ENCODE data around the gene SYT2.

SYT2 gene

DNA sequence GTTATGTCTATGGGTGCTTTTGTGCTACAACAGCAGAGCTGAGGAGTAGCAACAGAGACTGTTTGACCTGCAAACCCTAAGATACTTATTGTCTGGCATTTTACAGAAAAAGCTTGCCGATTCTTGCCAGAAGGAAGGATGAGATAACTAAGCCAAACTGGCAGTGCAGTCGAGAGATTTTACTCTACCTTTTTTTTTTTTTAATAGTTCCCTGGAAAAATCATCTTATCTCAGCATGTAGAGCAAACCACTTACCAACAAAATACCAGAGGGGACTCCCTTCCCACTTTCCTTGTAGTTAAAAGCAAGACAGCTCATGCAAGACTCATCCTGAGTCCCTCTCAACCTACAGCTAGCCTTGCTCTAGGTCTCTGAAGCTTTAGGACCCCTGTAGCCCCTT lies 132.9 kb downstream of the SYT2 start:
- Histone ChIP-seq H3K4me3 (ENCODE audit: low read length) (no peak overlapping the region), H3K79me2 (ENCODE audit: control insufficient read depth, low read length) (no peaks in the 10 kb centered on the region), H3K36me3 (ENCODE audit: control insufficient read depth, low read length) (no peaks in the 10 kb centered on the region), H3K27me3 (ENCODE audit: control insufficient read depth, low read length) (no peaks in the 10 kb centered on the region), H3K27ac (ENCODE audit: low read depth, low read length) (no peak overlapping the region), H3K4me1 (ENCODE audit: control insufficient read depth, low read length) (no peaks in the 10 kb centered on the region), H3F3A (ENCODE audit: control insufficient read depth, insufficient read depth) (no peaks in the 10 kb centered on the region), H3K9me3 (ENCODE audit: control insufficient read depth, insufficient read depth, low read length) (no peaks in the 10 kb centered on the region), H3K9me2 (replicated peaks; ENCODE audit: control insufficient read depth, low read length) (no peaks in the 10 kb centered on the region), H3K4me2 (ENCODE audit: low read length) (no peak overlapping the region), H4K20me1 (ENCODE audit: control insufficient read depth, insufficient read depth, low read depth, low read length) (no peaks in the 10 kb centered on the region; the same call in 1 of the 2 replicates)
- TF ChIP-seq EZH2phosphoT487 (IDR thresholded peaks at IDR 0.05; ENCODE audit: borderline replicate concordance, low read length): no peak
- TF ChIP-seq, protein P1, sequence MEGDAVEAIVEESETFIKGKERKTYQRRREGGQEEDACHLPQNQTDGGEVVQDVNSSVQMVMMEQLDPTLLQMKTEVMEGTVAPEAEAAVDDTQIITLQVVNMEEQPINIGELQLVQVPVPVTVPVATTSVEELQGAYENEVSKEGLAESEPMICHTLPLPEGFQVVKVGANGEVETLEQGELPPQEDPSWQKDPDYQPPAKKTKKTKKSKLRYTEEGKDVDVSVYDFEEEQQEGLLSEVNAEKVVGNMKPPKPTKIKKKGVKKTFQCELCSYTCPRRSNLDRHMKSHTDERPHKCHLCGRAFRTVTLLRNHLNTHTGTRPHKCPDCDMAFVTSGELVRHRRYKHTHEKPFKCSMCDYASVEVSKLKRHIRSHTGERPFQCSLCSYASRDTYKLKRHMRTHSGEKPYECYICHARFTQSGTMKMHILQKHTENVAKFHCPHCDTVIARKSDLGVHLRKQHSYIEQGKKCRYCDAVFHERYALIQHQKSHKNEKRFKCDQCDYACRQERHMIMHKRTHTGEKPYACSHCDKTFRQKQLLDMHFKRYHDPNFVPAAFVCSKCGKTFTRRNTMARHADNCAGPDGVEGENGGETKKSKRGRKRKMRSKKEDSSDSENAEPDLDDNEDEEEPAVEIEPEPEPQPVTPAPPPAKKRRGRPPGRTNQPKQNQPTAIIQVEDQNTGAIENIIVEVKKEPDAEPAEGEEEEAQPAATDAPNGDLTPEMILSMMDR (IDR thresholded peaks at IDR 0.05; ENCODE audit: low read depth, low read length, poor library complexity, severe bottlenecking): no peak

DNA sequence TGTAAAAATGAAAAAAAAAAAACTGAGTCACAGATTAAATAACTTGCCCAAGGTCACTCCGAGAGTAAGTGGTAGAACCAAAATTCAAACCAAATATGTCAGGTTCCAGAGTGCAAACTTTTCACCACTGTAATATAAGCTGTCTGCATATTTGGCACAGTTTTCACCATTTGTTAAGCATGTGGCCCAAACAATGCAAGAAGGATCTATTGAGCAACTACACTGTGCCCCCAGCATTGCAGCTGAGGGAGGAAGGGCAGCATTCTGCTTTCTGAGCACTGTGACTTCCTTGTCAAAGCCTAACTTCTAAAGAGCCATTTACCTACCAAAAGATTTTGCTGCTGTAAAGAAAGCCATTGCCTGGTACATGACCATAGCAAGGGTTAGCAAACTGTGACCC lies 133.4 kb downstream of the SYT2 start:
- H3K27ac ChIP-seq (ENCODE audit: low read depth, low read length): no peak overlapping the region
- TF ChIP-seq EZH2phosphoT487 (IDR thresholded peaks at IDR 0.05; ENCODE audit: borderline replicate concordance, low read length): no peak
- TF ChIP-seq, protein P1 (IDR thresholded peaks at IDR 0.05; ENCODE audit: low read depth, low read length, poor library complexity, severe bottlenecking): no peak
- no peaks in the 10 kb centered on the region for H3K9me2 ChIP-seq (replicated peaks; ENCODE audit: control insufficient read depth, low read length)
- H3K9me3 ChIP-seq (ENCODE audit: control insufficient read depth, insufficient read depth, low read length): no peaks in the 10 kb centered on the region
- H3K4me3 ChIP-seq (ENCODE audit: low read length): no peak overlapping the region
- no peaks in the 10 kb centered on the region for H3K36me3 ChIP-seq (ENCODE audit: control insufficient read depth, low read length)
- no peaks in the 10 kb centered on the region for H3K4me1 ChIP-seq (ENCODE audit: control insufficient read depth, low read length)
- H3K79me2 ChIP-seq (ENCODE audit: control insufficient read depth, low read length): no peaks in the 10 kb centered on the region
- no peaks in the 10 kb centered on the region for H3K27me3 ChIP-seq (ENCODE audit: control insufficient read depth, low read length)
- no peak overlapping the region for H3K4me2 ChIP-seq (ENCODE audit: low read length)
- H3F3A ChIP-seq (ENCODE audit: control insufficient read depth, insufficient read depth): no peaks in the 10 kb centered on the region
- H4K20me1 ChIP-seq (ENCODE audit: control insufficient read depth, insufficient read depth, low read depth, low read length): no peaks in the 10 kb centered on the region; the same call in 1 of the 2 replicates

DNA sequence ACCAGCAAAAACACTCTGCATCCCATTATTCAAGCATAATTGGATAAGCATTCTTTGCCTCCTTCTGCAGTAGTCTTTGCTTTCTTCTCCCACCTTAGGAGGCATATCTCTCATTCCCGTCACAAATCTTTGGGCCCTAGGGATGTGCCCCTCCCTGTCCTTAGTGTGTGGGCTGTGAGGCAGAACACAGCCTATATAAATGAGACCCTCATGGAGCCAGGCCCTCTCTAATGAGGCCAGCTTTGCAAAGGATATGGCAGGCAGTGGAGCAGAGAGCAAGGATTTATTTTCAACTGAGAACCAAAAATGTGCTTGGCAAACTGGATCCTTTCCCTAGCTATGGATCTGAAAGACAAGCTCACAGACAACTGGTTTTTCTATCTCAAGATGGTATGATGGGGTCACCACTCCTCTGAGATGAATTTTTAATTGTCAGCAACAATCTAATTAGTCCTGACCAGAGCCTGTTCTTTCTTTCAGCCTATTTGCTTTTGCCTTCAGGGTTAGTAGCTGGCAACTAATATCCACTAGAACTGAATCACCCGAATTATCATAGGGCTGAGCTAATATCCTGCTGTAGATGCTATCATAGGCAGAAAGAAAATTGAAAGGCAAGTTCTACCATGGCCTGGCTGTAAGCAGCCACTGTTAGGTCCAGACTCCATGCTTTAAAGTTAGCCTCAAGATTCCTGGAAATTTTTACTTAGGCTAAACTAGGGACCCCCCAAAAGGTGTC lies 134.2 kb downstream of the SYT2 start:
- no peaks in the 10 kb centered on the region for H3K4me1 ChIP-seq (ENCODE audit: control insufficient read depth, low read length)
- no peaks in the 10 kb centered on the region for H3K36me3 ChIP-seq (ENCODE audit: control insufficient read depth, low read length)
- no peaks in the 10 kb centered on the region for H3K9me3 ChIP-seq (ENCODE audit: control insufficient read depth, insufficient read depth, low read length)
- H3K27me3 ChIP-seq (ENCODE audit: control insufficient read depth, low read length): no peaks in the 10 kb centered on the region
- no peak overlapping the region for H3K27ac ChIP-seq (ENCODE audit: low read depth, low read length)
- H3K9me2 ChIP-seq (replicated peaks; ENCODE audit: control insufficient read depth, low read length): no peaks in the 10 kb centered on the region
- no peak overlapping the region for H3K4me2 ChIP-seq (ENCODE audit: low read length)
- no peak for TF ChIP-seq EZH2phosphoT487 (IDR thresholded peaks at IDR 0.05; ENCODE audit: borderline replicate concordance, low read length)
- TF ChIP-seq, protein P1 (IDR thresholded peaks at IDR 0.05; ENCODE audit: low read depth, low read length, poor library complexity, severe bottlenecking): no peak
- no peaks in the 10 kb centered on the region for H3F3A ChIP-seq (ENCODE audit: control insufficient read depth, insufficient read depth)
- H3K4me3 ChIP-seq (ENCODE audit: low read length): no peak overlapping the region
- H4K20me1 ChIP-seq (ENCODE audit: control insufficient read depth, insufficient read depth, low read depth, low read length): no peaks in the 10 kb centered on the region; the same call in 1 of the 2 replicates
- H3K79me2 ChIP-seq (ENCODE audit: control insufficient read depth, low read length): no peaks in the 10 kb centered on the region

All from DOHH2 (cell line).